Adrenal gland (tissue), 12 donors: Measurements from ENCODE around the gene DYNLT2. TPM values are rescaled to one million over a fixed set of nuclear protein-coding genes. Genes with fewer than 3 reads are reported as not detected.

Experiments
- DNase-seq, 7 donors: peaks; one replicate each; pipeline ENCODE4 v3.0.0-alpha.2; 2019 to 2020
- H3K27ac ChIP-seq, 5 donors: fragments of 200-600 bp; sonication (generic) in 4 of 5; 1 replicate in 3 of 5; 2 replicates in 2 of 5; pipeline versions ENCODE4 v1.5.1 to v1.8.0; 2016 to 2020; ENCODE audit warnings: mild to moderate bottlenecking in 1 of 5
- H3K27me3 ChIP-seq: fragments of 200-600 bp; 2 replicates; pipeline ENCODE4 v1.8.0; 2021
- H3K36me3 ChIP-seq, 2 donors: fragments of 200-600 bp; replicated peaks in 1 of 2; 1 replicate in 1 of 2; 2 replicates in 1 of 2; pipeline versions ENCODE4 v1.5.1 to v1.8.0; 2018 to 2022
- H3K4me1 ChIP-seq, 2 donors: fragments of 200-600 bp; replicated peaks in 1 of 2; 1 replicate in 1 of 2; 2 replicates in 1 of 2; pipeline versions ENCODE4 v1.5.1 to v1.8.0; 2018 to 2021
- H3K4me3 ChIP-seq, 4 donors: fragments of 200-600 bp; sonication (generic) in 3 of 4; one replicate each; pipeline ENCODE4 v1.5.1; 2016 to 2018
- H3K9me3 ChIP-seq, 3 donors: fragments of 200-600 bp; sonication (generic) in 1 of 3; replicated peaks in 1 of 3; 1 replicate in 2 of 3; 2 replicates in 1 of 3; pipeline versions ENCODE4 v1.5.1 to v1.8.0; 2016 to 2021
- POLR2A ChIP-seq, 2 donors: fragments of 450-650 bp; IDR thresholded peaks; one replicate each; pipeline ENCODE4 v1.6.1; 2017; ENCODE audit warnings: antibody characterized with exemption in 2 of 2, mild to moderate bottlenecking in 2 of 2, moderate library complexity in 1 of 2
- WGBS, 4 donors: extraction: QIAGEN DNeasy Blood & Tissue Kit in 2 of 4; methylation state at CpG; one replicate each; pipeline versions ENCODE4 v1.1.5 to v1.1.7; 2013 to 2017; 5-methylcytosine and 5-hydroxymethylcytosine counted together
- intact Hi-C, 2 donors: fragments of 100-400 bp; cut with DNase I; formaldehyde crosslinking; loops; one replicate each; pipeline versions ENCODE4 v1.14.1 to v1.15.0; 2022 to 2023
- polyA plus RNA-seq, 3 donors: library from polyadenylated mRNA; stranded (reverse); fragments of 200-250 nt in 2 of 3; fragments of 350-450 nt in 1 of 3; fragmentation: Illumina TruSeq in 1 of 3; extraction: RNeasy Lipid Tissue Mini Kit (QIAGEN cat#74804) in 1 of 3; gene quantifications; one replicate each; pipeline ENCODE4 v1.2.3, GENCODE V29; 2013 to 2014
- total RNA-seq, 9 donors: library from RNA; depleted of rRNA in 4 of 9; stranded (reverse); fragments of >200 nt in 4 of 9; fragments of 120-200 nt in 1 of 9; fragmentation: NEBNext Ultra II Directional in 1 of 9; extraction: Animal tissue kit (Norgen Biotek cat#: 25700) in 1 of 9; gene quantifications; one replicate each; pipeline versions ENCODE4 v1.1.0 to v1.2.4, GENCODE V29; 2013 to 2023
- TF ChIP-seq, protein P1 (sequence below), 6 experiments: fragments of 450-650 bp in 4 of 6; fragments of 200-600 bp in 2 of 6; sonication (generic) in 1 of 6; IDR thresholded peaks; 1 replicate in 5 of 6; 2 replicates in 1 of 6; pipeline versions ENCODE4 v1.5.1 to v1.8.0; 2016 to 2021; ENCODE audit warnings: antibody characterized with exemption in 6 of 6, mild to moderate bottlenecking in 2 of 6, moderate library complexity in 1 of 6
- donor health status: healthy with polysubstance abuse.
- donor health status: Bipolar disorder and iron deficiency.
- donor health status: DM: yes; HTN: yes; CAD: no.
- donor health status: DM: no; HTN: no; CAD: no.
- donor health status: DM: no; HTN: no; CAD: no.
- donor health status: DM: yes; HTN: yes; CAD: no.

The DYNLT2 gene
- total and polyA plus RNA-seq, 12 donors: 0.14 to 4.6 (median 1.7) TPM

DNA sequence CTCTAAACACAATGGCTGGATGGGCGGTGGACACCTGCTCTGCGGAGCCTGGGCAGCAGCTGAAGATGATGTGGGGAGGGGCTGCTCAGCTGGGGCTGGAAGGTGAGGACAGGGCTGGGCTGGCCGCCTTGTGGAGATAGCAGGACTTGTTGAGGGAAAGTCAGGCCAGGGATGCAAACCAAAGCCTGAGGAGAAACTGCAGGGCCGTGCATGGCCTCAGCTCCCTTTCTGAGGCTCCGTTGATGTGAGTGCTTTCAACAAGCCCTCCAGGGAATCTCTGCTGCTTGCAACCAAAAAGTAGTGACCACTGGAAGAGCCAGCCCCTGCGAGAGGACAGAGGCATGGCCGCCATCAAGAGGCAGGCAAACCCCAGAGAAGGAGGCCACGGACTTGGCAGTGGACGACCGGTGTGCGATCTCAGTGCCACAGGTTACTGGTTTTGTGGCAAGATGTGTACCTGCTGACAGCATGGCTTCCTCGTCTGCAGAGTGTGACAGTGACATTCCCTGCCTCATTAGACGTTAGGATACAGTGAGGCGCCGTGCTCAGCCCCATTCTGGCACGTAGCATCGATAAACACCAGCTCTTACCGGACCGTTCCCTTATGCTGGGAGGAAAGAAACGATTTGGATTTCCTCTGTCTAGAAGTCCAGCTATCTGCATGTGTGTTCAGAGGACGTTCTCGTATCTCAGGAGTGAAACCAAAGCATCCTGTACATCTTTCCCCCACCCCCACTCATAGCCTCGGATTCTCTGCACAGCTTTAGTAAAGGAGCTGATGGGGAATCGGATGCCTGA, 38.0 kb upstream of the DYNLT2 start:
- WGBS, 4 donors: 58 to 70% (median 66%) methylated on average over 16 to 24 of the region's 24 CpGs
- H3K27ac ChIP-seq: peak overlapping the region in 2 of 5 donors; percentile 79 to 80

DNA sequence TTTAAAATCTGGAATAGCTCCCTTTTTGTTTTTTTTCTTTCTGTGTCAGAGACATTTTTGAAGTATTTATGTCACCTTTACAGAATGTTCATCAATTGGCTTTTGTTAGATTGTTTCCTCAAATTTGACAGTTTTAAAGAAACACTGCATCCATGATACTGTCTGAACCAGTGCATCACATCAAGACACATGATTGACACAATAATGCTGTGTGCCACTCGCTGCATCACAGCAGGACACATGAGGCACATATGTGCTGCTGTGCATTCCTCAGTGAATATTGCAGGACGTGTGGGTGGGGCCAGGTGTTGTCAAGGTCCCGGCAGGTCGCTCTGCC, 37.4 kb upstream of the DYNLT2 start:
- Histone ChIP-seq H3K36me3 (no peaks in the 10 kb centered on the region), H3K27me3 (no peaks in the 10 kb centered on the region), H3K4me1 (peaks cover 7 to 16% of the 10 kb centered on the region in 2 donors), H3K9me3 (no peaks in the 10 kb centered on the region), H3K4me3 (no peak overlapping the region), H3K27ac (no peak overlapping the region)
- intact Hi-C loops: no loop called here
- 73 to 80% (median 78%) methylated on average over 1 to 4 of the region's 4 CpGs for WGBS, 4 donors
- no peak for TF ChIP-seq POLR2A (IDR thresholded peaks at IDR 0.05)
- TF ChIP-seq, protein P1, sequence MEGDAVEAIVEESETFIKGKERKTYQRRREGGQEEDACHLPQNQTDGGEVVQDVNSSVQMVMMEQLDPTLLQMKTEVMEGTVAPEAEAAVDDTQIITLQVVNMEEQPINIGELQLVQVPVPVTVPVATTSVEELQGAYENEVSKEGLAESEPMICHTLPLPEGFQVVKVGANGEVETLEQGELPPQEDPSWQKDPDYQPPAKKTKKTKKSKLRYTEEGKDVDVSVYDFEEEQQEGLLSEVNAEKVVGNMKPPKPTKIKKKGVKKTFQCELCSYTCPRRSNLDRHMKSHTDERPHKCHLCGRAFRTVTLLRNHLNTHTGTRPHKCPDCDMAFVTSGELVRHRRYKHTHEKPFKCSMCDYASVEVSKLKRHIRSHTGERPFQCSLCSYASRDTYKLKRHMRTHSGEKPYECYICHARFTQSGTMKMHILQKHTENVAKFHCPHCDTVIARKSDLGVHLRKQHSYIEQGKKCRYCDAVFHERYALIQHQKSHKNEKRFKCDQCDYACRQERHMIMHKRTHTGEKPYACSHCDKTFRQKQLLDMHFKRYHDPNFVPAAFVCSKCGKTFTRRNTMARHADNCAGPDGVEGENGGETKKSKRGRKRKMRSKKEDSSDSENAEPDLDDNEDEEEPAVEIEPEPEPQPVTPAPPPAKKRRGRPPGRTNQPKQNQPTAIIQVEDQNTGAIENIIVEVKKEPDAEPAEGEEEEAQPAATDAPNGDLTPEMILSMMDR (IDR thresholded peaks at IDR 0.05): no peak
- DNase-seq: peak in 1 of 7 donors; percentile 45

More for the DNA sequence above, 38.0 kb upstream of the DYNLT2 start:
- peak in 2 of 7 donors; percentile 20 to 45 for DNase-seq
- TF ChIP-seq POLR2A (IDR thresholded peaks at IDR 0.05): no peak
- TF ChIP-seq, protein P1 (IDR thresholded peaks at IDR 0.05): no peak
- H3K4me1 ChIP-seq: peaks cover 7 to 16% of the 10 kb centered on the region in 2 donors
- intact Hi-C loops: no loop called here
- H3K9me3 ChIP-seq: no peaks in the 10 kb centered on the region
- H3K27me3 ChIP-seq: no peaks in the 10 kb centered on the region
- no peaks in the 10 kb centered on the region for H3K36me3 ChIP-seq
- H3K4me3 ChIP-seq: peak overlapping the region in 1 of 4 donors; percentile 48

DNA sequence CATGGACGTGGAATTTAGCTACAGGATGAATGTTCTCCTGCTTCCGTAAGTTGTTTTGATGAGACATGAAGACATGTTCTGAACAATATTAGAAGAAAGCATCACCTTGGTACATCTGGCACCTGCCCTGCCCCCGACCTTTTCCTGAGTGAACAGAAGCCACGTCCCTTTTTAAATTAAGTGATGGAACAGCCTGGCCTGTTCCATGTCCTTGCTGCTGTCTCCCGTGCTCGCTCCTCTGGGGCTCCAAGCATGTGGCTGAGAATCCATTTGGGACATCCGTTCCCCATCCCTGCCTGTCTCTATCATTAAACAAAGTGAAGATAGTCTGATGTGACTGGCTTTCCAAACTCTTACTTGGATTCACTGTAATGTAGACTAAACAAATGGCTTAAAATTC, 36.4 kb upstream of the DYNLT2 start:
- DNase-seq: peak in 2 of 7 donors; percentile 13 to 46
- intact Hi-C loops: no loop called here
- H3K27me3 ChIP-seq: no peaks in the 10 kb centered on the region
- peaks cover 7 to 16% of the 10 kb centered on the region in 2 donors for H3K4me1 ChIP-seq
- no peaks in the 10 kb centered on the region for H3K36me3 ChIP-seq
- no peak overlapping the region for H3K27ac ChIP-seq
- no peak for TF ChIP-seq POLR2A (IDR thresholded peaks at IDR 0.05)
- TF ChIP-seq, protein P1 (IDR thresholded peaks at IDR 0.05): no peak
- no peak overlapping the region for H3K4me3 ChIP-seq
- H3K9me3 ChIP-seq: no peaks in the 10 kb centered on the region
- 78 to 86% (median 83%) methylated on average over 7 of the region's 7 CpGs for WGBS, 4 donors

DNA sequence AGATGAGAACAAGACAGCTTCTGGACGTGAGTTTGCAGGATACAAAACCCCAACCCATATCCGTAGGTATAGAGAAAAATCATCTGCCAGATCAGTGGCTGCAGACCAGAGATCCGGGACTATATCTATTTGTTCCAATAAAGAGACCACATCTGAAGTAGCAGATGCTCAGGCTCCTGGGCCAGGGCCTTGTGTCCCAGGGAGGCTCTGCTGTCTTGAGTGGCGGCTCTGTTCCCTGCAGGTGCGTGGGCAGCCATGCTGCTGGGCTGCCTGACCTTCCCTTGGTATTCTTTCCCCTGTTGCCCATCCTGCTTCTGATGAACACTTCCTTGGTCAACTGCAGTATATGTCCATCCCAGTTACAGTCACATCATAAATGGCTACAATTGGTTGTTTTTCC, 35.0 kb upstream of the DYNLT2 start:
- Histone ChIP-seq H3K4me3 (no peak overlapping the region), H3K36me3 (no peaks in the 10 kb centered on the region), H3K27me3 (no peaks in the 10 kb centered on the region), H3K9me3 (no peaks in the 10 kb centered on the region), H3K27ac (no peak overlapping the region), H3K4me1 (peaks cover 7 to 16% of the 10 kb centered on the region in 2 donors)
- intact Hi-C loops: no loop called here
- DNase-seq: peak in 1 of 7 donors; percentile 27
- TF ChIP-seq, protein P1 (IDR thresholded peaks at IDR 0.05): no peak
- no peak for TF ChIP-seq POLR2A (IDR thresholded peaks at IDR 0.05)
- 74 to 85% (median 82%) methylated on average over 5 of the region's 5 CpGs for WGBS, 4 donors
